Measurements from ENCODE around the gene MRPL18. TPM values are rescaled to one million over a fixed set of nuclear protein-coding genes. Genes with fewer than 3 reads are reported as not detected.

Gene MRPL18
- total and polyA plus RNA-seq, 2 donors (not counting 3 experiments of a cell fraction or from before 2014, with no cell fraction given): 55.4 to 70.7 TPM

DNA sequence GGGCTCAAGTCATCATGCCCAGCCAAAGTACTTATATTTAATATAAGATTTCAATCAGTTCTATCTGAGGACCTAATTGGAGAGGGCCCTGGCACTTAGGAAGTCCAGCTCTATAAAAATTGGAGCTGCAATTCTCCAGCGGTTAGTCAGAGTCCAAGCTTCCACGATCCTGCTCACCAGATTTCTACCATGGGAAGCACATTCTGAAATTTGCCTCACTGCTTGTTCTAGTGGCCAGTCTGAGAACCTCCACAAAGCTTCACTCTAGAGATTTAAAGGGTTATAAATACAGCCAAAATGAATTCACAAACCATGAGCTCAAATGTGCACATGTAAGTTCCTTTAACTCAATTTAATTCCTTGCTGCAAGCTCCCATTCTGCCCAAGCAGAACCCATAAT is 43.3 kb downstream of the MRPL18 start:
- Histone ChIP-seq H3K4me3 (replicated peaks in 1 of 3; ENCODE audit: insufficient read depth in 1 of 3, low read depth in 1 of 3, low read length in 3 of 3) (no peak overlapping the region), H3K4me1 (ENCODE audit: control insufficient read depth, extremely low read depth, insufficient read depth, low read length) (peaks cover 5% of the 10 kb centered on the region), H2AFZ (ENCODE audit: low read depth, low read length) (no peak overlapping the region), H3K9me1 (replicated peaks; ENCODE audit: control insufficient read depth, extremely low read depth, insufficient read depth, low read length) (no peaks in the 10 kb centered on the region), H3K27ac (ENCODE audit: insufficient read depth, low read depth, low read length) (no peak overlapping the region), H3K79me2 (ENCODE audit: control insufficient read depth, insufficient read depth, low read length) (no peaks in the 10 kb centered on the region), H3K4me2 (ENCODE audit: insufficient read depth, low read length) (no peak overlapping the region), H3K9ac (replicated peaks; ENCODE audit: extremely low read depth, insufficient read depth, low read length) (no peak overlapping the region), H3K36me3 (ENCODE audit: control insufficient read depth in 2 of 2, extremely low read depth in 1 of 2, insufficient read depth in 2 of 2, low read length in 2 of 2) (no peaks in the 10 kb centered on the region), H3K9me3 (replicated peaks; ENCODE audit: control insufficient read depth, insufficient read depth, low read length) (no peaks in the 10 kb centered on the region), H4K20me1 (replicated peaks; ENCODE audit: control insufficient read depth, extremely low read depth, insufficient read depth, low read length) (no peaks in the 10 kb centered on the region), H3K27me3 (ENCODE audit: control insufficient read depth in 2 of 2, insufficient read depth in 2 of 2, low read length in 2 of 2) (no peaks in the 10 kb centered on the region)
- DNase-seq (ENCODE audit: low read depth, low spot score) (no peak), FAIRE-seq (no peak)
- dilution Hi-C loops (cut with MboI; ENCODE audit: extremely low pct_ligation_motif_present, low sequenced_read_pairs) (no loop called here), intact Hi-C loops (cut with micrococcal nuclease) (no loop called here)
- no TSS peak for BruUV-seq (replicated peaks)
- CTCF ChIA-PET: no interaction called here
- POLR2A ChIA-PET: no interaction called here
- no peak for TF ChIP-seq MYC (IDR thresholded peaks at IDR 0.05; ENCODE audit: low read depth, low read length)
- TF ChIP-seq, protein P1, sequence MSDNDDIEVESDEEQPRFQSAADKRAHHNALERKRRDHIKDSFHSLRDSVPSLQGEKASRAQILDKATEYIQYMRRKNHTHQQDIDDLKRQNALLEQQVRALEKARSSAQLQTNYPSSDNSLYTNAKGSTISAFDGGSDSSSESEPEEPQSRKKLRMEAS (IDR thresholded peaks at IDR 0.05; ENCODE audit: insufficient read depth, insufficient read length): no peak
- no peak for TF ChIP-seq POLR2AphosphoS5 (IDR thresholded peaks at IDR 0.05; ENCODE audit: insufficient read depth, low read depth, low read length)
- no peak for TF ChIP-seq FOS (IDR thresholded peaks at IDR 0.05; ENCODE audit: borderline replicate concordance, insufficient read depth, low read length)

DNA sequence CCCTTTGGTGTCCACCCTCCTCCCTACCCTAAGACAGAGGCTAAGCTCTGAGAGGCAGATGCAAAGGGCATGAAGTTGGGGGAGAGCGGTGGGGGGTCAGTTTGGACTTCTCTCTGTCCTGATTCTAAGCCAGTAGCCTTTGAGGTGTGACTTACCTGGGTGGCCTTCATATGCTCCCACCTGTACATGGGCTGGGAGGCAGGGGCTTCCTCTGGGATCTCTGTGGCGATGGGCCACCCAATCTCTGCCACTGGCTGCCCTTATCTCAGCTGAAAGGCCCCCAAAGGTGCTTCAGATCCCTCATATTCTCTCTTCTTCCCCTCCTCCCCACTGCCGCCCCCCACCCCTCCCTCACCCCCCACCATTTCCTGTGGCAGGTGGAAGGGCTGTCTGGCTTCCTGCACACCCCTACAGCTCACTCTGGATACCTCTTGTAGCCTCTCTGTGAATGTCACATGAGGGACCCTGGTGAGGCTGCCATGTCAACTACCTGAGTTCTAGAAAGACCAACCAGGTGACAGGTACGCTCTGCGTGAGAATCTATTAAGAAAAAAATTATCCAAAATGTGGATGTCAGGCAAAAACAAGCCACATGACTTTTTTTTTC is 43.8 kb downstream of the MRPL18 start:
- no peaks in the 10 kb centered on the region for H3K9me3 ChIP-seq (replicated peaks; ENCODE audit: control insufficient read depth, insufficient read depth, low read length)
- H2AFZ ChIP-seq (ENCODE audit: low read depth, low read length): no peak overlapping the region
- DNase-seq (ENCODE audit: low read depth, low spot score) (no peak), FAIRE-seq (no peak)
- POLR2A ChIA-PET: interaction anchor here (0.6 kb wide), 1 partner anchor 651 kb away, joined by 7 read pairs; no protein-coding TSS in a partner anchor
- H3K27me3 ChIP-seq (ENCODE audit: control insufficient read depth in 2 of 2, insufficient read depth in 2 of 2, low read length in 2 of 2): no peaks in the 10 kb centered on the region
- H3K9ac ChIP-seq (replicated peaks; ENCODE audit: extremely low read depth, insufficient read depth, low read length): no peak overlapping the region
- TF ChIP-seq, protein P2, sequence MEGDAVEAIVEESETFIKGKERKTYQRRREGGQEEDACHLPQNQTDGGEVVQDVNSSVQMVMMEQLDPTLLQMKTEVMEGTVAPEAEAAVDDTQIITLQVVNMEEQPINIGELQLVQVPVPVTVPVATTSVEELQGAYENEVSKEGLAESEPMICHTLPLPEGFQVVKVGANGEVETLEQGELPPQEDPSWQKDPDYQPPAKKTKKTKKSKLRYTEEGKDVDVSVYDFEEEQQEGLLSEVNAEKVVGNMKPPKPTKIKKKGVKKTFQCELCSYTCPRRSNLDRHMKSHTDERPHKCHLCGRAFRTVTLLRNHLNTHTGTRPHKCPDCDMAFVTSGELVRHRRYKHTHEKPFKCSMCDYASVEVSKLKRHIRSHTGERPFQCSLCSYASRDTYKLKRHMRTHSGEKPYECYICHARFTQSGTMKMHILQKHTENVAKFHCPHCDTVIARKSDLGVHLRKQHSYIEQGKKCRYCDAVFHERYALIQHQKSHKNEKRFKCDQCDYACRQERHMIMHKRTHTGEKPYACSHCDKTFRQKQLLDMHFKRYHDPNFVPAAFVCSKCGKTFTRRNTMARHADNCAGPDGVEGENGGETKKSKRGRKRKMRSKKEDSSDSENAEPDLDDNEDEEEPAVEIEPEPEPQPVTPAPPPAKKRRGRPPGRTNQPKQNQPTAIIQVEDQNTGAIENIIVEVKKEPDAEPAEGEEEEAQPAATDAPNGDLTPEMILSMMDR (IDR thresholded peaks at IDR 0.05; ENCODE audit: extremely low read depth in 1 of 2, insufficient read depth in 1 of 2, low read depth in 1 of 2, low read length in 2 of 2): no peak
- no peak for TF ChIP-seq POLR2AphosphoS5 (IDR thresholded peaks at IDR 0.05; ENCODE audit: insufficient read depth, low read depth, low read length)
- no peak for TF ChIP-seq FOS (IDR thresholded peaks at IDR 0.05; ENCODE audit: borderline replicate concordance, insufficient read depth, low read length)
- TF ChIP-seq JUN (IDR thresholded peaks at IDR 0.05; ENCODE audit: borderline replicate concordance, insufficient read depth, insufficient read length, low read depth): no peak
- TF ChIP-seq POLR2A (IDR thresholded peaks at IDR 0.05; ENCODE audit: low read depth, low read length): no peak
- no peak overlapping the region for H3K4me3 ChIP-seq (replicated peaks in 1 of 3; ENCODE audit: insufficient read depth in 1 of 3, low read depth in 1 of 3, low read length in 3 of 3)
- H3K4me2 ChIP-seq (ENCODE audit: insufficient read depth, low read length): no peak overlapping the region
- dilution Hi-C loops (cut with MboI; ENCODE audit: extremely low pct_ligation_motif_present, low sequenced_read_pairs): no loop called here
- H3K27ac ChIP-seq (ENCODE audit: insufficient read depth, low read depth, low read length): no peak overlapping the region
- no TSS peak for BruUV-seq (replicated peaks)
- H4K20me1 ChIP-seq (replicated peaks; ENCODE audit: control insufficient read depth, extremely low read depth, insufficient read depth, low read length): no peaks in the 10 kb centered on the region
- H3K79me2 ChIP-seq (ENCODE audit: control insufficient read depth, insufficient read depth, low read length): no peaks in the 10 kb centered on the region
- CTCF ChIA-PET: no interaction called here
- H3K36me3 ChIP-seq (ENCODE audit: control insufficient read depth in 2 of 2, extremely low read depth in 1 of 2, insufficient read depth in 2 of 2, low read length in 2 of 2): no peaks in the 10 kb centered on the region
- no peaks in the 10 kb centered on the region for H3K9me1 ChIP-seq (replicated peaks; ENCODE audit: control insufficient read depth, extremely low read depth, insufficient read depth, low read length)
- intact Hi-C loops (cut with micrococcal nuclease): no loop called here
- H3K4me1 ChIP-seq (ENCODE audit: control insufficient read depth, extremely low read depth, insufficient read depth, low read length): peaks cover 5% of the 10 kb centered on the region

All from endothelial cell of umbilical vein (primary cell).